Midbrain (tissue), 1 donor: ENCODE measurements around the gene BIRC7.

Source experiments
- DNase-seq: peaks from one replicate; lab custom pipeline; 2025; lab: John Stamatoyannopoulos, UW

Gene BIRC7

GRCh38 chr20:63265891-63266515 lies 30.3 kb downstream of the BIRC7 start:
- DNase-seq: no peak

- no peak for DNase-seq
Measured at GRCh38 chr20:63267691-63268090, 32.0 kb downstream of the BIRC7 start.

- DNase-seq: no peak
Measured at GRCh38 chr20:63268256-63268655, 32.6 kb downstream of the BIRC7 start.

- no peak for DNase-seq
Measured at GRCh38 chr20:63268671-63269439, 33.1 kb downstream of the BIRC7 start.

GRCh38 chr20:63269724-63270123 lies 34.0 kb downstream of the BIRC7 start:
- DNase-seq: no peak

- DNase-seq: no peak
Measured at GRCh38 chr20:63270606-63271325, 35.1 kb downstream of the BIRC7 start.

GRCh38 chr20:63272105-63273058 lies 36.7 kb downstream of the BIRC7 start, which contains the start of gene ARFGAP1:
TSS of gene ARFGAP1 (plus strand) at chr20:63272813. CDS start at chr20:63275581, 2,768 bp downstream.
- DNase-seq: peak; percentile 88

GRCh38 chr20:63273059-63273579 lies 37.4 kb downstream of the BIRC7 start:
- no peak for DNase-seq

GRCh38 chr20:63273635-63274380 lies 38.1 kb downstream of the BIRC7 start:
- no peak for DNase-seq

GRCh38 chr20:63274381-63275228 lies 38.9 kb downstream of the BIRC7 start:
- DNase-seq: no peak

- DNase-seq: no peak
Measured at GRCh38 chr20:63275825-63276224, 40.1 kb downstream of the BIRC7 start.

- DNase-seq: no peak
Measured at GRCh38 chr20:63276956-63277355, 41.3 kb downstream of the BIRC7 start.

- DNase-seq: no peak
Measured at GRCh38 chr20:63277466-63278272, 42.0 kb downstream of the BIRC7 start.

- DNase-seq: no peak
Measured at GRCh38 chr20:63278661-63279060, 43.0 kb downstream of the BIRC7 start.

- DNase-seq: no peak
Measured at GRCh38 chr20:63279931-63280330, 44.2 kb downstream of the BIRC7 start.

GRCh38 chr20:63280371-63280770 lies 44.7 kb downstream of the BIRC7 start:
- DNase-seq: no peak

GRCh38 chr20:63280929-63281545 lies 45.3 kb downstream of the BIRC7 start:
- DNase-seq: no peak
